Type B pancreatic cell (in vitro differentiated cells): Measurements from ENCODE around the gene ARPC5. TPM values are rescaled to one million over a fixed set of nuclear protein-coding genes. Genes with fewer than 3 reads are reported as not detected.

Source experiments
- DNase-seq: peaks from one replicate; pipeline ENCODE4 v3.0.0; 2021; ENCODE audit warnings: mixed read lengths; ENCODE audit not compliant: unreplicated experiment; ENCODE audit errors: extremely low spot score
- H3K27ac Mint-ChIP-seq: 2 replicates; pipeline ENCODE4 v1.8.0; 2021; ENCODE audit warnings: mild to moderate bottlenecking, mixed read lengths
- H3K27me3 Mint-ChIP-seq: 2 replicates; pipeline ENCODE4 v1.8.0; 2021; ENCODE audit warnings: mixed read lengths
- H3K36me3 Mint-ChIP-seq: 2 replicates; pipeline ENCODE4 v1.8.0; 2021; ENCODE audit warnings: mixed read lengths
- H3K4me1 Mint-ChIP-seq: one replicate; pipeline ENCODE4 v1.8.0; 2021; ENCODE audit warnings: mixed read lengths; ENCODE audit not compliant: unreplicated experiment
- H3K4me3 Mint-ChIP-seq: 2 replicates; pipeline ENCODE4 v1.8.0; 2021; ENCODE audit warnings: mild to moderate bottlenecking, mixed read lengths
- H3K9me3 Mint-ChIP-seq: 2 replicates; pipeline ENCODE4 v1.8.0; 2021; ENCODE audit warnings: mixed read lengths
- total RNA-seq: library from RNA; stranded (reverse); gene quantifications from 2 replicates; pipeline ENCODE4 v1.2.1, GENCODE V29; 2021; ENCODE audit warnings: low replicate concordance
- TF ChIP-seq, protein P1 (sequence below): fragments of 200-600 bp; sonication (generic); conservative IDR thresholded peaks from 2 replicates; pipeline ENCODE4 v1.5.0; 2021; ENCODE audit warnings: antibody characterized with exemption, mild to moderate bottlenecking

The ARPC5 gene
- total RNA-seq, 1 donor from 2014 or later = 83.5 TPM

DNA sequence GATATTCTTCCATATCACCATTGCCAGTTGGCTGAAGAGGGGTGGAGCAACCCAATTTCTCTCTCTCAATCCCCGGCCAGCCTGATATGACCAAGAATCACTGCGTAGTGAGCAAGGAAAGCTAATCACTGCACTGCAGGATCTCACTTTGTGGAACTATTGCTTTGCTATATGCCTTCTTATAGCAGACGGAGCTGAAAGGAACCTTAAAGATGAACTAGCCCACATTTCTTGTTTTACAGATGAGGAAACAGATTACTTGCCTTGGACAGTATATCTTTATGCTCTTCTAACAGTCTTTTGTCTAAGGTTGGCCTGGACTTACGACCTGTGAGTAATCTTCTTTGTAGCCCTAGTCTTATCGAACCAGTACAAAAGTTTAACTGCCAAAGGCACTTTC, 9.9 kb upstream of the ARPC5 start:
- H3K4me1 Mint-ChIP-seq = no peaks in the 10 kb centered on the region
- H3K27ac Mint-ChIP-seq = no peak overlapping the region
- no peaks in the 10 kb centered on the region for H3K36me3 Mint-ChIP-seq
- H3K4me3 Mint-ChIP-seq = no peak overlapping the region
- DNase-seq = no peak
- TF ChIP-seq, protein P1, sequence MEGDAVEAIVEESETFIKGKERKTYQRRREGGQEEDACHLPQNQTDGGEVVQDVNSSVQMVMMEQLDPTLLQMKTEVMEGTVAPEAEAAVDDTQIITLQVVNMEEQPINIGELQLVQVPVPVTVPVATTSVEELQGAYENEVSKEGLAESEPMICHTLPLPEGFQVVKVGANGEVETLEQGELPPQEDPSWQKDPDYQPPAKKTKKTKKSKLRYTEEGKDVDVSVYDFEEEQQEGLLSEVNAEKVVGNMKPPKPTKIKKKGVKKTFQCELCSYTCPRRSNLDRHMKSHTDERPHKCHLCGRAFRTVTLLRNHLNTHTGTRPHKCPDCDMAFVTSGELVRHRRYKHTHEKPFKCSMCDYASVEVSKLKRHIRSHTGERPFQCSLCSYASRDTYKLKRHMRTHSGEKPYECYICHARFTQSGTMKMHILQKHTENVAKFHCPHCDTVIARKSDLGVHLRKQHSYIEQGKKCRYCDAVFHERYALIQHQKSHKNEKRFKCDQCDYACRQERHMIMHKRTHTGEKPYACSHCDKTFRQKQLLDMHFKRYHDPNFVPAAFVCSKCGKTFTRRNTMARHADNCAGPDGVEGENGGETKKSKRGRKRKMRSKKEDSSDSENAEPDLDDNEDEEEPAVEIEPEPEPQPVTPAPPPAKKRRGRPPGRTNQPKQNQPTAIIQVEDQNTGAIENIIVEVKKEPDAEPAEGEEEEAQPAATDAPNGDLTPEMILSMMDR = no peak
- no peaks in the 10 kb centered on the region for H3K9me3 Mint-ChIP-seq
- H3K27me3 Mint-ChIP-seq = no peaks in the 10 kb centered on the region

DNA sequence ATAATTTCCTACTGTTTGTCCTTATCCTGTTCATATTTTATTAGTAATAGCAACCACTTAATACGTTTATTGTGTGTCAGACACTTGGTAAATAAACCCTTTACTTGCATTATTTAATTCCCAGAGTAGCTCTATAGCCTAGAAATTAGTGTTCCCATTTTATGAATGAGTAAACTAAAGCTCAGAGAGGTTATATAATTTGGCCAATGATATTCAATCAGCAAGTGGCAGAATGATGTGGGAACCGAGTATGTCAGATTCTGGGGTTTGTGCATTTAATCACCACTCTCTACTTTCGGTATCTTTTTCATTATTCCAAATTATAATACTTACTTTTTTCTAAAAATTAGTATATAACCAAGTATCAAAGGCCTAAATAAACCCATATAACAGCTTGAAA, 6.6 kb upstream of the ARPC5 start:
- Mint-ChIP-seq H3K9me3 (no peaks in the 10 kb centered on the region), H3K4me3 (no peak overlapping the region), H3K4me1 (no peaks in the 10 kb centered on the region), H3K27me3 (peaks cover 7% of the 10 kb centered on the region), H3K36me3 (no peaks in the 10 kb centered on the region), H3K27ac (no peak overlapping the region)
- TF ChIP-seq, protein P1 = no peak
- no peak for DNase-seq

DNA sequence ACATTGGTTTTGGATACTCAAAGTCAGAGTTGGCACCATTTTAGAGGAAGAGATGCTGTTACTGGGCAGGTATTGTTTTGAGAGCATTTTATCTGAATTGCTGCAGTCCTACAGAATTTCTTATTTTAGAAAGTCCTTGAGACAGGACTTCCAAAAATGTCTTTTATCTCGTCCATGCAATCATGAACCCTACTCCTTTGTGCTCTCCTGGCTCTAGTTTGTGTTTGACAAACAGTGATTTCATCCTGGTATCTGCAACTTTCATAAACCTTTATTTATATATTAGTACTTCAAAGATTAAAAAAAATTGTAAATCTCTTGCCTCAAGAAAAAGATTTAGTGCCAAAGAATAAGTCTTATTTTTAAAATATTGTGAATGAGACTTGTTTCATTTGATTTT, 4.6 kb upstream of the ARPC5 start:
- H3K27me3 Mint-ChIP-seq = peaks cover 19% of the 10 kb centered on the region
- H3K4me1 Mint-ChIP-seq = peaks cover 7% of the 10 kb centered on the region
- no peak overlapping the region for H3K27ac Mint-ChIP-seq
- H3K4me3 Mint-ChIP-seq = no peak overlapping the region
- TF ChIP-seq, protein P1 = no peak
- DNase-seq = no peak
- H3K9me3 Mint-ChIP-seq = no peaks in the 10 kb centered on the region
- no peaks in the 10 kb centered on the region for H3K36me3 Mint-ChIP-seq

DNA sequence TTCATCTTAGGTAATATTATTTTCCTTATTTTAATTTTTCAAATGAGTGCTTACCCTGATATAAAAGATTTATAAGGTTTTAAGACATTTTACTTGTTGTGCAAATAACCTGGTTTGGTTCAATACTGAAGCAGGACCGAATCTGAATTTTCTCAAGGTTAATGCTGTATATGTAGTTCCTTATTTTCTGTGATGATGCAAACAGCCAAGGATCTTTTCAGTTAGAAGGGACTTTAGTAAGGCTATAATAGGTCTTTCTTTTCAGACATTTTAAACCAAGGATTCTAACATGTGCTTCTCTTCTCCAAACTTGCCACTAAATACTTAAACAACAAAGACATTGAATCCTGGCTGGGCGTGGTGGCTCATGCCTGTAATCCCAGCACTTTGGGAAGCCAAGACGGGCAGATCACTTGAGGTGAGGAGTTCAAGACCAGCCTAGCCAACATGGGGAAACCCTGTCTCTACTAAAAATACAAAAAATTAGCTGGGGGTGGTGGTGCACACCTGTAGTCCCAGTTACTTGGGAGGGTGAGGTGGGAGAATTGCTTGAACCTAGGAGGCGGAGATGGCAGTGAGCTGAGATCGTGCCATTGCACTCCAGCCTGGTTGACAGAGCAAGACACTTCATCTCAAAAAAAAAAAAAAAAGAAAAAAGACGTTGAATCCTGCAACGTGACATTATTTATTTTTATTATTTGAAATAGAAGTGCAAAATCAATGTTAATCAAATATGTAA, 3.2 kb upstream of the ARPC5 start:
- peaks cover 19% of the 10 kb centered on the region for H3K27me3 Mint-ChIP-seq
- H3K9me3 Mint-ChIP-seq = no peaks in the 10 kb centered on the region
- peaks cover 8% of the 10 kb centered on the region for H3K4me1 Mint-ChIP-seq
- H3K4me3 Mint-ChIP-seq = no peak overlapping the region
- H3K27ac Mint-ChIP-seq = no peak overlapping the region
- no peaks in the 10 kb centered on the region for H3K36me3 Mint-ChIP-seq
- TF ChIP-seq, protein P1 = no peak
- no peak for DNase-seq

DNA sequence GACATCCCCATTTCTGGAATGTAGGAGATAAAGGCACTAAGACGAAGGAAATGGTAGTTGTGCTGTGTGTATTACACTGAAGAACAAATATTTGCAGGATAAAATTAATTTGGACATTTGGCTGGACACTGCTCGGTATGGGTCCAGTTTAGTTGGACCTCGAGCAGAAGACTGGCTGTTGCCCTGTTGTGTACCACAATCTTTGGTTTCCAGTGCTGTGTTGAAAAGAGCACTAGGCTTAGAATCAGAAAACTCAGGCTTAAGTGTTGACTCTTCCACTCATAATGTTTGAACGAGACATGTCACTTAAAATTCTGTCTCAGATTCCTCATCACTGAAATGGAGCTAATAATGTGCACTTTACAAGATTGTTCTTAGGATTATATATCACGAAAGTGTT, 1.2 kb upstream of the ARPC5 start:
- Mint-ChIP-seq H3K9me3 (no peaks in the 10 kb centered on the region), H3K4me3 (peak overlapping the region; percentile 99), H3K27ac (peak overlapping the region; percentile 97), H3K27me3 (peaks cover 19% of the 10 kb centered on the region), H3K4me1 (peaks cover 23% of the 10 kb centered on the region), H3K36me3 (peaks cover 5% of the 10 kb centered on the region)
- TF ChIP-seq, protein P1 = no peak
- DNase-seq = no peak
